Heart right ventricle (tissue), 16 donors: ENCODE results near the gene WARS2. TPM values are rescaled to one million over a fixed set of nuclear protein-coding genes. Genes with fewer than 3 reads are reported as not detected.

Experiments
- ATAC-seq, 8 donors: fragments of 200-7000 bp; cut with Tn5 transposase; one replicate each; pipeline ENCODE4 v1.9.1; 2020; ENCODE audit warnings: mild to moderate bottlenecking in 8 of 8, moderate library complexity in 8 of 8, moderate number of reproducible peaks in 1 of 8
- DNase-seq, 2 donors: peaks; one replicate each; pipeline ENCODE4 v3.0.0-alpha.2; 2020
- H3K27ac ChIP-seq, 10 donors: fragments of 200-600 bp; sonication (generic) in 2 of 10; one replicate each; pipeline versions ENCODE4 v1.5.0 to v1.8.0; 2020 to 2022; ENCODE audit warnings: mild to moderate bottlenecking in 3 of 10
- H3K27me3 ChIP-seq, 7 donors: fragments of 200-600 bp; one replicate each; pipeline ENCODE4 v1.8.0; 2021 to 2022; ENCODE audit warnings: mild to moderate bottlenecking in 2 of 7
- H3K36me3 ChIP-seq, 9 donors: fragments of 200-600 bp; sonication (generic) in 1 of 9; one replicate each; pipeline versions ENCODE4 v1.5.0 to v1.8.0; 2020 to 2022; ENCODE audit warnings: mild to moderate bottlenecking in 2 of 9
- H3K4me1 ChIP-seq, 9 donors: fragments of 200-600 bp; sonication (generic) in 1 of 9; one replicate each; pipeline versions ENCODE4 v1.5.0 to v1.8.0; 2020 to 2022; ENCODE audit warnings: mild to moderate bottlenecking in 4 of 9
- H3K4me3 ChIP-seq, 10 donors: fragments of 200-600 bp; sonication (generic) in 2 of 10; one replicate each; pipeline versions ENCODE4 v1.5.0 to v1.8.0; 2020 to 2022; ENCODE audit warnings: mild to moderate bottlenecking in 7 of 10, moderate library complexity in 2 of 10
- H3K9me3 ChIP-seq, 11 donors: fragments of 200-600 bp in 10 of 11; sonication (generic) in 2 of 11; one replicate each; pipeline versions ENCODE4 v1.5.0 to v1.8.0; 2013 to 2022; ENCODE audit warnings: mild to moderate bottlenecking in 2 of 11, control low read depth in 1 of 11, moderate library complexity in 1 of 11
- CTCF ChIP-seq, 9 donors: fragments of 200-600 bp; sonication (generic) in 2 of 9; IDR thresholded peaks; one replicate each; pipeline versions ENCODE4 v1.5.0 to v1.8.0; 2021 to 2022; ENCODE audit warnings: antibody characterized with exemption in 9 of 9, mild to moderate bottlenecking in 5 of 9, moderate library complexity in 1 of 9
- WGBS, 2 donors: extraction: QIAGEN DNeasy Blood & Tissue Kit; methylation state at CpG; one replicate each; pipeline ENCODE4 v1.1.7; 2013; ENCODE audit warnings: inconsistent platforms in 1 of 2; 5-methylcytosine and 5-hydroxymethylcytosine counted together
- intact Hi-C, 10 donors: fragments of 100-400 bp; cut with DNase I; formaldehyde crosslinking; loops; one replicate each; pipeline versions ENCODE4 v1.11.1 to v1.14.2; 2022
- polyA plus RNA-seq, 2 donors: library from polyadenylated mRNA; stranded (reverse); fragments of 200-250 nt; gene quantifications; one replicate each; pipeline ENCODE4 v1.2.3, GENCODE V29; 2013
- total RNA-seq, 10 donors: library from RNA; stranded (reverse); fragmentation: NEBNext Ultra II Directional in 3 of 10; extraction: Animal tissue kit (Norgen Biotek cat#: 25700) in 3 of 10; gene quantifications; one replicate each; pipeline versions ENCODE4 v1.2.1 to v1.2.4, GENCODE V29; 2021 to 2023
- donor health status: Arrhythmogenic right ventricular cardiomyopathy.
- donor health status: ischemic (EF 13 %, LVEDD 7.1; RV severe dilation, severe dysfunction).
- donor health status: healthy with polysubstance abuse.
- donor health status: DM: no; HTN: yes; CAD: no.
- donor health status: DM: no; HTN: no; CAD: no.
- donor health status: ischemic (EF 25% LVEDD 6.9; RV normal size, moderate dysfunction).
- donor health status: ischemic (EF 25% LVEDD 5.7; RV mildly dilated, moderate dysfunction).
- donor health status: healthy.
- donor health status: DM: yes; HTN: yes; CAD: no.
- donor health status: Ischemic cardiomyopathy.
- donor health status: ischemic (EF 35%, LVEDD 5.7; RV mildly dilated, moderate dysfunction).
- donor health status: nonischemic (EF 11% LVEDD 7.7; RV severe dilation, severe dysfunction).
- donor health status: DM: yes; HTN: yes; CAD: no.
- donor health status: PGD.
- donor health status: ischemic (EF 29% LVEDD 5.4; RV normal size, mild dysfunction).
- donor health status: nonischemic (EF 23%, LVEDD 6.1; RV moderate dilation, normal function).

Gene WARS2
- total and polyA plus RNA-seq, 12 donors, result 3.5 to 15.4 (median 11.3) TPM

- no peaks in the 10 kb centered on the region for H3K4me1 ChIP-seq
- intact Hi-C loops, result no loop called here
- TF ChIP-seq CTCF (IDR thresholded peaks at IDR 0.05), result no peak
These were observed 112.7 kb downstream of the WARS2 start for GRCh38 chr1:119027759-119028158.

GRCh38 chr1:119026956-119027355 is 113.5 kb downstream of the WARS2 start:
- H3K27me3 ChIP-seq, result no peaks in the 10 kb centered on the region
- ATAC-seq (no peak), DNase-seq (no peak)
- no peaks in the 10 kb centered on the region for H3K4me1 ChIP-seq
- 73 to 80% methylated on average over 5 of the region's 5 CpGs for WGBS, 2 donors
- peaks cover 0 to 17% (median 0%) of the 10 kb centered on the region in 9 donors for H3K36me3 ChIP-seq
- no peak for TF ChIP-seq CTCF (IDR thresholded peaks at IDR 0.05)
- no peak overlapping the region for H3K4me3 ChIP-seq
- peaks cover 0 to 4% (median 0%) of the 10 kb centered on the region in 11 donors for H3K9me3 ChIP-seq
- no peak overlapping the region for H3K27ac ChIP-seq
- intact Hi-C loops, result no loop called here

More at GRCh38 chr1:119027759-119028158, 112.7 kb downstream of the WARS2 start:
- Histone ChIP-seq H3K27me3 (no peaks in the 10 kb centered on the region), H3K9me3 (peaks cover 0 to 4% (median 0%) of the 10 kb centered on the region in 11 donors), H3K36me3 (peaks cover 0 to 25% (median 6%) of the 10 kb centered on the region in 9 donors), H3K27ac (no peak overlapping the region), H3K4me3 (no peak overlapping the region)
- no peak for DNase-seq
- WGBS, 2 donors, result 95 to 98% methylated on average over 1 of the region's 1 CpG
- ATAC-seq, result no peak

- no peaks in the 10 kb centered on the region for H3K9me3 ChIP-seq
- 94 to 96% methylated on average over 2 of the region's 2 CpGs for WGBS, 2 donors
- peaks cover 0 to 4% (median 0%) of the 10 kb centered on the region in 9 donors for H3K36me3 ChIP-seq
- H3K4me3 ChIP-seq, result no peak overlapping the region
- ATAC-seq, result no peak
- no peak for DNase-seq
- H3K27ac ChIP-seq, result no peak overlapping the region
- no peaks in the 10 kb centered on the region for H3K4me1 ChIP-seq
- peaks cover 0 to 9% (median 0%) of the 10 kb centered on the region in 7 donors for H3K27me3 ChIP-seq
- no peak for TF ChIP-seq CTCF (IDR thresholded peaks at IDR 0.05)
- intact Hi-C loops, result no loop called here
These were observed 124.9 kb downstream of the WARS2 start for GRCh38 chr1:119015547-119015946.

- Histone ChIP-seq H3K27me3 (peaks cover 7 to 40% (median 26%) of the 10 kb centered on the region in 7 donors), H3K9me3 (no peaks in the 10 kb centered on the region), H3K4me3 (no peak overlapping the region), H3K36me3 (no peaks in the 10 kb centered on the region), H3K27ac (no peak overlapping the region), H3K4me1 (peaks cover 9 to 21% (median 12%) of the 10 kb centered on the region in 9 donors)
- ATAC-seq (no peak), DNase-seq (no peak)
- intact Hi-C loops, result no loop called here
- TF ChIP-seq CTCF (IDR thresholded peaks at IDR 0.05), result no peak
- WGBS, 2 donors, result 86 to 89% methylated on average over 5 of the region's 5 CpGs
These were observed 128.1 kb downstream of the WARS2 start for GRCh38 chr1:119012383-119012782.
